ENCODE data around the gene SIRT6.

DNA sequence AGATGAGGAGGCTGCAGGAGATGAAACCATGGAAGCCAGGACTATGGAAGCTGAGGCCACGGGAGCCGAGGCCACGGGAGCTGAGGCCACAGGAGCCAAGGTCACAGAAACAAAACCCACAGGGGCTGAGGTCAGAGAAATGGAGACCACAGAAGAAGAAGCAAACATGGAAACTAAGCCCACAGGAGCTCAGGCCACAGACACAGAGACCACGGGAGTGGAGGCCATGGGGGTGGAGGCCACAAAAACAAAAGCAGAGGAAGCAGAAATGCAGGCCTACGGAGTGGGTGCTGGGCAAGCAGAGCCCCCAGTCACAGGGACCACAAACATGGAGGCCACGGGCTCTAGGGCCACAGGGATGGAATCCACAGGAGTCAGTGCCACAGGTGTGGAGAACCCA is 34.5 kb upstream of the SIRT6 start:
- TF ChIP-seq CTCF (IDR thresholded peaks at IDR 0.05; ENCODE audit: poor library complexity, severe bottlenecking) (no peak), TAF1 (IDR thresholded peaks at IDR 0.05; ENCODE audit: low read depth) (no peak), EZH2 (IDR thresholded peaks at IDR 0.05; ENCODE audit: borderline replicate concordance, insufficient read depth, low read length, poor library complexity, severe bottlenecking) (no peak), REST (IDR thresholded peaks at IDR 0.05; ENCODE audit: borderline replicate concordance) (no peak)
